Sigmoid colon (tissue), 7 donors: ENCODE results near the gene DOK6. TPM values are rescaled to one million over a fixed set of nuclear protein-coding genes. Genes with fewer than 3 reads are reported as not detected.
"Not testable (repeated sequence)": the region's sequence is repeated elsewhere in the genome, so short reads cannot be mapped to it uniquely, and the experiment has no call there.

Experiments used
- DNase-seq: peaks from one replicate; pipeline ENCODE4 v3.0.0-alpha.2; 2019
- H3K27ac ChIP-seq, 4 donors: fragments of 200-600 bp; sonication (generic); one replicate each; pipeline ENCODE4 v1.5.1; 2016 to 2019; ENCODE audit warnings: mild to moderate bottlenecking in 1 of 4
- H3K27me3 ChIP-seq, 3 donors: fragments of 200-600 bp; sonication (generic); one replicate each; pipeline ENCODE4 v1.5.1; 2019; ENCODE audit warnings: mild to moderate bottlenecking in 1 of 3
- H3K36me3 ChIP-seq, 4 donors: fragments of 200-600 bp; sonication (generic); one replicate each; pipeline ENCODE4 v1.5.1; 2016 to 2019
- H3K4me1 ChIP-seq, 4 donors: fragments of 200-600 bp; sonication (generic); one replicate each; pipeline ENCODE4 v1.5.1; 2017 to 2019
- H3K4me3 ChIP-seq, 4 donors: fragments of 200-600 bp; sonication (generic); one replicate each; pipeline ENCODE4 v1.5.1; 2017 to 2019; ENCODE audit warnings: mild to moderate bottlenecking in 2 of 4, moderate library complexity in 1 of 4
- H3K9me3 ChIP-seq, 4 donors: fragments of 200-600 bp in 3 of 4; sonication (generic) in 3 of 4; one replicate each; pipeline versions ENCODE4 v1.5.1 to v1.6.1; 2013 to 2019
- CTCF ChIP-seq, 4 experiments: fragments of 450-650 bp in 3 of 4; fragments of 200-600 bp in 1 of 4; IDR thresholded peaks; one replicate each; pipeline ENCODE4 v1.5.1; 2016 to 2019; ENCODE audit warnings: antibody characterized with exemption in 4 of 4, mild to moderate bottlenecking in 3 of 4, moderate library complexity in 2 of 4
- EP300 ChIP-seq, 4 donors: sonication (generic); formaldehyde crosslinking; IDR thresholded peaks; one replicate each; pipeline ENCODE4 v1.6.1; 2017; ENCODE audit warnings: antibody characterized with exemption in 4 of 4
- POLR2A ChIP-seq, 2 donors: fragments of 450-650 bp; IDR thresholded peaks; one replicate each; pipeline ENCODE4 v1.6.1; 2016; ENCODE audit warnings: antibody characterized with exemption in 2 of 2, mild to moderate bottlenecking in 2 of 2, moderate library complexity in 2 of 2
- POLR2AphosphoS5 ChIP-seq, 4 donors: sonication (generic); formaldehyde crosslinking; IDR thresholded peaks; one replicate each; pipeline ENCODE4 v1.6.1; 2017; ENCODE audit warnings: antibody characterized with exemption in 4 of 4
- WGBS, 2 donors: extraction: QIAGEN DNeasy Blood & Tissue Kit; methylation state at CpG; one replicate each; pipeline ENCODE4 v1.1.7; 2013; 5-methylcytosine and 5-hydroxymethylcytosine counted together
- intact Hi-C: fragments of 100-400 bp; cut with DNase I; formaldehyde crosslinking; loops from one replicate; pipeline ENCODE4 v1.15.1; 2023
- polyA plus RNA-seq, 3 donors: library from polyadenylated mRNA; stranded (reverse); fragments of 200-250 nt; gene quantifications; one replicate each; pipeline ENCODE4 v1.2.3, GENCODE V29; 2013
- total RNA-seq, 4 donors: library from RNA; depleted of rRNA; stranded (reverse); fragments of >200 nt; gene quantifications; one replicate each; pipeline ENCODE4 v1.1.0, GENCODE V29; 2016
- donor health status: healthy with polysubstance abuse.
- donor health status: Bipolar disorder and iron deficiency.
- donor health status: healthy.

Gene DOK6
- total and polyA plus RNA-seq, 7 donors, result under 0.01 to 1.9 (median 0.95) TPM

DNA sequence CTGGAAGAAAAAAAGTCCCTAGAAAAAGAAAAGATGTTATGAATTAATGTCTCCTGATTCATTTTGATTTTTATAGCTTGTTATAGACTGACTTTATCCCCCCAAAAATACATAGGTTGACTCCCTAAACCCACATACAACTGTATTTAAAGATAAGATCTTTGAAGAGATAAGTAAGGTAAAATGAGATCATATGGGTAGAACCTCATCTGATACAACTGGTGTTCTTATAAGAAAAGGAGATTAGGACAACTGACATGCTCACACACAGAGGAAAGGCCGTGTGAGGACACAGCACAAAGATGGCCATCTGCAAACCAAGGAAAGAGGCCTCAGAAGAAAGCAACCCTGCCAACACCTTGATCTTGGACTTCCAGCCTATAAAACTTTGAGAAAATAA lies 429.5 kb downstream of the DOK6 start:
- intact Hi-C loops, result no loop called here
- Histone ChIP-seq H3K4me3 (no peak overlapping the region), H3K4me1 (no peaks in the 10 kb centered on the region), H3K27me3 (no peaks in the 10 kb centered on the region), H3K36me3 (no peaks in the 10 kb centered on the region), H3K27ac (no peak overlapping the region), H3K9me3 (no peaks in the 10 kb centered on the region)
- 81 to 91% methylated on average over 1 of the region's 1 CpG for WGBS, 2 donors
- TF ChIP-seq EP300 (IDR thresholded peaks at IDR 0.05) (no peak), POLR2A (IDR thresholded peaks at IDR 0.05) (no peak), POLR2AphosphoS5 (IDR thresholded peaks at IDR 0.05) (no peak)
- no peak for DNase-seq

GRCh38 chr18:69834980-69835379 lies 434.3 kb downstream of the DOK6 start:
- H3K4me3 ChIP-seq, intact Hi-C loops, H3K27ac ChIP-seq, H3K27me3 ChIP-seq, DNase-seq, H3K4me1 ChIP-seq, H3K36me3 ChIP-seq, H3K9me3 ChIP-seq: not testable (repeated sequence)
- 94% methylated on average over 12 of the region's 12 CpGs for WGBS, 2 donors

GRCh38 chr18:69838003-69838402 lies 437.3 kb downstream of the DOK6 start:
- intact Hi-C loops, result no loop called here
- Histone ChIP-seq H3K4me3 (no peak overlapping the region), H3K36me3 (no peaks in the 10 kb centered on the region), H3K27ac (no peak overlapping the region), H3K9me3 (no peaks in the 10 kb centered on the region), H3K27me3 (no peaks in the 10 kb centered on the region), H3K4me1 (peaks cover 0 to 3% (median 0%) of the 10 kb centered on the region in 4 donors)
- 95 to 97% methylated on average over 1 of the region's 1 CpG for WGBS, 2 donors
- no peak for DNase-seq
- TF ChIP-seq POLR2A (IDR thresholded peaks at IDR 0.05) (no peak), POLR2AphosphoS5 (IDR thresholded peaks at IDR 0.05) (no peak), EP300 (IDR thresholded peaks at IDR 0.05) (no peak), CTCF (IDR thresholded peaks at IDR 0.05) (no peak)

DNA sequence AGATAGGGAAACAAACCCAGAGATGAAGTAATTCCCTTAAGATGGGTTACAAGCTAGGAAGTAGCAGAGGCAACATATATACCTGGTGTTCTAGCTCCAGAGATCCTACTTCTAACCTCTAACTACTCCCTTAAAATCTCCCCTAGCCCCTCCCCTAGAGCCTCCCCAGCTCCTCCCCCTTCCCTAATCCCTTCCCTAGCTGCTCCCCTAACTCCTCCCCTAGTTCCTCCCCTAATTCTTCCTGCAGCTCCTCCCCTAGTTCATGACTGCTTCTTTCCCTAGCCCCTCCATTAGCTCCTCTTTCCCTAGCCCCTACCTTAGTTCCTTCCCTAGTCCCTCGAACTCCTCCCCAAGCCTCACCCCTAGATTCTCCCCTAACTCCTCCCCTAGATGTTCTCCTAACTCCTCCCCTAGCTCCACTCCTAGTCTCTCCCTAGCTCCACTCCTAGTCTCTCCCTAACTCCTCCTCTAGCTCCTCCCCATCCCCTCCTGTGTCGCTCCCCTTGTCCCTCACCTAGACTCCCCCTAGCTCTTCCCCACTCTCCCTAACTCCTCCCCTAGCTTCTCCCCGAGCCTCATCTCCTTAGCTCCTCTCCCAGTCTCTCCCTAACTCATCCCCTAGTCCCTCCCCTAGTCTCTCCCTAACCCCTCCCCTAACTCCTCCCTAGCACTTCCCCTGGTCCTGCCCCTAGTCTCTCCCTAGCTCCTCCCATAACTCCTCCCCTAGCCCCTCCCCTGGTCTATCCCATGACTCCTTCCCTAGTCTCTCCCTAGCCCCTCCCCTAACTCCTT lies 438.1 kb downstream of the DOK6 start:
- DNase-seq, result no peak
- WGBS, 2 donors, result 83 to 92% methylated on average over 3 of the region's 3 CpGs

GRCh38 chr18:69839497-69839896 lies 438.8 kb downstream of the DOK6 start:
- TF ChIP-seq CTCF (IDR thresholded peaks at IDR 0.05) (no peak), POLR2AphosphoS5 (IDR thresholded peaks at IDR 0.05) (no peak), POLR2A (IDR thresholded peaks at IDR 0.05) (no peak), EP300 (IDR thresholded peaks at IDR 0.05) (no peak)
- Histone ChIP-seq H3K36me3 (no peaks in the 10 kb centered on the region), H3K4me3 (no peak overlapping the region), H3K27ac (no peak overlapping the region), H3K9me3 (no peaks in the 10 kb centered on the region), H3K27me3 (no peaks in the 10 kb centered on the region), H3K4me1 (peaks cover 0 to 3% (median 0%) of the 10 kb centered on the region in 4 donors)
- intact Hi-C loops, result no loop called here
- DNase-seq, result no peak
- 96% methylated on average over 11 of the region's 11 CpGs for WGBS, 2 donors

More for the DNA sequence above, 438.1 kb downstream of the DOK6 start:
- H3K4me1 ChIP-seq, result peaks cover 0 to 3% (median 0%) of the 10 kb centered on the region in 4 donors
- H3K36me3 ChIP-seq, result no peaks in the 10 kb centered on the region
- H3K4me3 ChIP-seq, result no peak overlapping the region
- no peaks in the 10 kb centered on the region for H3K27me3 ChIP-seq
- intact Hi-C loops, result no loop called here
- TF ChIP-seq EP300 (IDR thresholded peaks at IDR 0.05) (no peak), CTCF (IDR thresholded peaks at IDR 0.05) (no peak), POLR2AphosphoS5 (IDR thresholded peaks at IDR 0.05) (no peak), POLR2A (IDR thresholded peaks at IDR 0.05) (no peak)
- H3K27ac ChIP-seq, result no peak overlapping the region
- no peaks in the 10 kb centered on the region for H3K9me3 ChIP-seq
